ENCODE data around the gene NOP53. TPM values are rescaled to one million over a fixed set of nuclear protein-coding genes. Genes with fewer than 3 reads are reported as not detected.

NOP53 gene
- total and polyA plus RNA-seq, 2 of the 13 experiments (the other 11 are each of a cell fraction or from before 2014, with no cell fraction given) = 53.9 to 141 TPM

GRCh38 chr19:47792616-47793015 lies 47.3 kb downstream of the NOP53 start:
- Histone ChIP-seq H3K27me3 (ENCODE audit: control insufficient read depth in 1 of 2, insufficient read depth in 2 of 2, low read length in 2 of 2) (peaks cover 0 to under 1% of the 10 kb centered on the region in 2 experiments; a peak in 1 of 5 replicates), H3K36me3 (replicated peaks in 1 of 2; ENCODE audit: control insufficient read depth in 1 of 2, insufficient read depth in 2 of 2, low read length in 2 of 2) (no peaks in the 10 kb centered on the region), H3K4me1 (ENCODE audit: insufficient read depth, low read length) (no peaks in the 10 kb centered on the region), H3K9me3 (ENCODE audit: low read length) (no peaks in the 10 kb centered on the region), H3K4me2 (ENCODE audit: low read depth, low read length) (no peak overlapping the region), H4K20me1 (ENCODE audit: insufficient read depth, low read length) (no peaks in the 10 kb centered on the region), H2AFZ (ENCODE audit: low read length) (no peak overlapping the region), H3K4me3 (replicated peaks in 1 of 3; ENCODE audit: insufficient read depth in 1 of 3, low read depth in 2 of 3, low read length in 3 of 3) (no peak overlapping the region), H3K79me2 (ENCODE audit: insufficient read depth, low read length) (no peaks in the 10 kb centered on the region), H3K27ac (ENCODE audit: extremely low read length, insufficient read depth, low read length) (no peak overlapping the region), H3K9ac (ENCODE audit: insufficient read depth, low read depth, low read length) (no peak overlapping the region)
- ATAC-seq (no peak), DNase-seq (ENCODE audit: low spot score) (no peak), FAIRE-seq (no peak)
- WGBS (ENCODE audit: low lambda C conversion rate) = 26% methylated on average over 1 of the region's 1 CpG
- ChIA-PET CTCF (ENCODE audit: low intra/inter-chr PET ratio, low total read pairs) (no interaction called here), POLR2A (no interaction called here)
- in situ Hi-C loops (cut with HindIII; ENCODE audit: extremely low pct_ligation_motif_present, low pct_unique_long_range_greater_than_20kb) = no loop called here
- BruUV-seq (replicated peaks) = no TSS peak
- TF ChIP-seq ZKSCAN1 (IDR thresholded peaks at IDR 0.05; ENCODE audit: low read length) = no peak
- no peak for TF ChIP-seq SOX13 (IDR thresholded peaks at IDR 0.05)
- TF ChIP-seq SOX13 (CRISPR knock-in tag; conservative IDR thresholded peaks at IDR 0.05 in 1 of 2, IDR thresholded peaks at IDR 0.05 in 1 of 2) = no peak
- TF ChIP-seq, protein P1, sequence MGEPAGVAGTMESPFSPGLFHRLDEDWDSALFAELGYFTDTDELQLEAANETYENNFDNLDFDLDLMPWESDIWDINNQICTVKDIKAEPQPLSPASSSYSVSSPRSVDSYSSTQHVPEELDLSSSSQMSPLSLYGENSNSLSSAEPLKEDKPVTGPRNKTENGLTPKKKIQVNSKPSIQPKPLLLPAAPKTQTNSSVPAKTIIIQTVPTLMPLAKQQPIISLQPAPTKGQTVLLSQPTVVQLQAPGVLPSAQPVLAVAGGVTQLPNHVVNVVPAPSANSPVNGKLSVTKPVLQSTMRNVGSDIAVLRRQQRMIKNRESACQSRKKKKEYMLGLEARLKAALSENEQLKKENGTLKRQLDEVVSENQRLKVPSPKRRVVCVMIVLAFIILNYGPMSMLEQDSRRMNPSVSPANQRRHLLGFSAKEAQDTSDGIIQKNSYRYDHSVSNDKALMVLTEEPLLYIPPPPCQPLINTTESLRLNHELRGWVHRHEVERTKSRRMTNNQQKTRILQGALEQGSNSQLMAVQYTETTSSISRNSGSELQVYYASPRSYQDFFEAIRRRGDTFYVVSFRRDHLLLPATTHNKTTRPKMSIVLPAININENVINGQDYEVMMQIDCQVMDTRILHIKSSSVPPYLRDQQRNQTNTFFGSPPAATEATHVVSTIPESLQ (CRISPR knock-in tag; conservative IDR thresholded peaks at IDR 0.05) = no peak
- no peak for TF ChIP-seq ZNF460 (CRISPR knock-in tag; IDR thresholded peaks at IDR 0.05; ENCODE audit: borderline replicate concordance)
- no peak for TF ChIP-seq HNRNPK (IDR thresholded peaks at IDR 0.05; ENCODE audit: low read depth, low read length, poor library complexity, severe bottlenecking)
- no peak for TF ChIP-seq KDM5A (IDR thresholded peaks at IDR 0.05; ENCODE audit: borderline replicate concordance, low read length)
- intact Hi-C loops (cut with micrococcal nuclease; ENCODE audit: unreplicated experiment) = no loop called here

DNA sequence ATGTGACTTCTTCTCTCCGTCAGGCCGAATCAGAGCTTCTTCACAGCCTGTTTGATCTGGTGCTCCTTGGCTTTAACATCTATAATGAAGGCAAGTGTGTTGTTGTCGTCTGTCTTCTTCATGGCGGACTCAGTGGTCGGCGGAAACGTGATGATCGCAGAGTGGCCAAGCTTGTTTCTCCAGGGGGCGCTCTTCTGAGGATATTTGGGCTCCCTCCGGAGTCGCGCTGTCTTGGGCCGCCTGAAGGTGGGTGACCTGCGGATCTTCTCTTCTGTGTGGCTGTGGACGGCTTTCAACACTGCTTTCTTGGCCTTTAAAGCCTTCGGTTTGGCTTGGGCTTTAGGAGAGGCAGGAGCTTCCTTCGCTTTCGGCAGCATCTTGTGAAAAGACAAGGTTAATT lies 49.2 kb downstream of the NOP53 start:
- peaks cover 0 to 13% of the 10 kb centered on the region in 2 experiments; a peak in 2 of 5 replicates for H3K27me3 ChIP-seq (ENCODE audit: control insufficient read depth in 1 of 2, insufficient read depth in 2 of 2, low read length in 2 of 2)
- H3K4me1 ChIP-seq (ENCODE audit: insufficient read depth, low read length) = no peaks in the 10 kb centered on the region
- ChIA-PET POLR2A (no interaction called here), CTCF (ENCODE audit: low intra/inter-chr PET ratio, low total read pairs) (no interaction called here)
- H3K9me3 ChIP-seq (ENCODE audit: low read length) = no peaks in the 10 kb centered on the region
- no peak overlapping the region for H3K4me3 ChIP-seq (replicated peaks in 1 of 3; ENCODE audit: insufficient read depth in 1 of 3, low read depth in 2 of 3, low read length in 3 of 3)
- intact Hi-C loops (cut with micrococcal nuclease; ENCODE audit: unreplicated experiment) (no loop called here), in situ Hi-C loops (cut with HindIII; ENCODE audit: extremely low pct_ligation_motif_present, low pct_unique_long_range_greater_than_20kb) (no loop called here)
- BruUV-seq (replicated peaks) = no TSS peak
- 66% methylated on average over 8 of the region's 18 CpGs for WGBS (ENCODE audit: low lambda C conversion rate)
- no peak overlapping the region for H2AFZ ChIP-seq (ENCODE audit: low read length)
- no peaks in the 10 kb centered on the region for H3K36me3 ChIP-seq (replicated peaks in 1 of 2; ENCODE audit: control insufficient read depth in 1 of 2, insufficient read depth in 2 of 2, low read length in 2 of 2)
- no peak overlapping the region for H3K27ac ChIP-seq (ENCODE audit: extremely low read length, insufficient read depth, low read length)
- H3K9ac ChIP-seq (ENCODE audit: insufficient read depth, low read depth, low read length) = no peak overlapping the region
- H4K20me1 ChIP-seq (ENCODE audit: insufficient read depth, low read length) = no peaks in the 10 kb centered on the region
- no peak overlapping the region for H3K4me2 ChIP-seq (ENCODE audit: low read depth, low read length)
- no peak for FAIRE-seq
- no peak for DNase-seq (ENCODE audit: low spot score)
- no peaks in the 10 kb centered on the region for H3K79me2 ChIP-seq (ENCODE audit: insufficient read depth, low read length)
- ATAC-seq = no peak
- TF ChIP-seq ZNF552 (CRISPR knock-in tag; IDR thresholded peaks at IDR 0.05; ENCODE audit: borderline replicate concordance) = no peak
- TF ChIP-seq, protein P2, sequence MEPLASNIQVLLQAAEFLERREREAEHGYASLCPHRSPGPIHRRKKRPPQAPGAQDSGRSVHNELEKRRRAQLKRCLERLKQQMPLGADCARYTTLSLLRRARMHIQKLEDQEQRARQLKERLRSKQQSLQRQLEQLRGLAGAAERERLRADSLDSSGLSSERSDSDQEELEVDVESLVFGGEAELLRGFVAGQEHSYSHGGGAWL (CRISPR knock-in tag; IDR thresholded peaks at IDR 0.05) = no peak
- TF ChIP-seq ZNF101 (CRISPR knock-in tag; IDR thresholded peaks at IDR 0.05; ENCODE audit: borderline replicate concordance, low read depth) = no peak
- TF ChIP-seq, protein P3, sequence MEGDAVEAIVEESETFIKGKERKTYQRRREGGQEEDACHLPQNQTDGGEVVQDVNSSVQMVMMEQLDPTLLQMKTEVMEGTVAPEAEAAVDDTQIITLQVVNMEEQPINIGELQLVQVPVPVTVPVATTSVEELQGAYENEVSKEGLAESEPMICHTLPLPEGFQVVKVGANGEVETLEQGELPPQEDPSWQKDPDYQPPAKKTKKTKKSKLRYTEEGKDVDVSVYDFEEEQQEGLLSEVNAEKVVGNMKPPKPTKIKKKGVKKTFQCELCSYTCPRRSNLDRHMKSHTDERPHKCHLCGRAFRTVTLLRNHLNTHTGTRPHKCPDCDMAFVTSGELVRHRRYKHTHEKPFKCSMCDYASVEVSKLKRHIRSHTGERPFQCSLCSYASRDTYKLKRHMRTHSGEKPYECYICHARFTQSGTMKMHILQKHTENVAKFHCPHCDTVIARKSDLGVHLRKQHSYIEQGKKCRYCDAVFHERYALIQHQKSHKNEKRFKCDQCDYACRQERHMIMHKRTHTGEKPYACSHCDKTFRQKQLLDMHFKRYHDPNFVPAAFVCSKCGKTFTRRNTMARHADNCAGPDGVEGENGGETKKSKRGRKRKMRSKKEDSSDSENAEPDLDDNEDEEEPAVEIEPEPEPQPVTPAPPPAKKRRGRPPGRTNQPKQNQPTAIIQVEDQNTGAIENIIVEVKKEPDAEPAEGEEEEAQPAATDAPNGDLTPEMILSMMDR (CRISPR knock-in tag; IDR thresholded peaks at IDR 0.05) = 0 out of 2 replicates have a peak, but pooled peaks have one; percentile 27
- TF ChIP-seq U2AF1 (optimal IDR thresholded peaks at IDR 0.05; ENCODE audit: low read depth, low read length) = no peak
- peak; percentile 45; the same call in 1 of the 2 replicates for TF ChIP-seq ZBTB38 (CRISPR knock-in tag; IDR thresholded peaks at IDR 0.05)
- no peak for TF ChIP-seq HMG20B (CRISPR knock-in tag; conservative IDR thresholded peaks at IDR 0.05)
